Measurements from ENCODE around the gene PSME4. TPM values are rescaled to one million over a fixed set of nuclear protein-coding genes. Genes with fewer than 3 reads are reported as not detected.

The PSME4 gene
- total RNA-seq, 1 donor from 2014 or later, result 65.2 TPM

DNA sequence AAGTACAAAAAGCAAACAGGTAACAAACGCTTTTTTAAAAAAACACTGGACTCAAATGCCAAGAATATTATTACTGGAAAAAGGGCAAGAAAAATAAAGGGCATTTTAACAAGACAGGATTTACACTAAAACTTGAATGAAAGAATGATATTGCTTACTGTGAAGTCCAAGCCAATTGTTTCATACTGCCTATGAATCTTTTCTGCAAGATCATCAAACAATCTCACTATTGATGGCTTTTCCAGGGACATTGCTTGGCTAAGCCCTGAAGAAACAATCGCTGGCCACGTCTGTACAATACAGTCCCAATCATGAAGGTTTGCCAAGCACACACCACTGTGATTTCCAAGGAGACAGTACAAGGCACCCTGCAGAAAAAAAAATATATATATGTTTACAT is 69.6 kb downstream of the PSME4 start:
- intact Hi-C loops (cut with micrococcal nuclease), result no loop called here

- intact Hi-C loops (cut with micrococcal nuclease), result no loop called here
Measured at GRCh38 chr2:53896864-53897263, 73.9 kb downstream of the PSME4 start.

GRCh38 chr2:53886406-53887280 is 84.2 kb downstream of the PSME4 start:
- intact Hi-C loops (cut with micrococcal nuclease), result no loop called here

DNA sequence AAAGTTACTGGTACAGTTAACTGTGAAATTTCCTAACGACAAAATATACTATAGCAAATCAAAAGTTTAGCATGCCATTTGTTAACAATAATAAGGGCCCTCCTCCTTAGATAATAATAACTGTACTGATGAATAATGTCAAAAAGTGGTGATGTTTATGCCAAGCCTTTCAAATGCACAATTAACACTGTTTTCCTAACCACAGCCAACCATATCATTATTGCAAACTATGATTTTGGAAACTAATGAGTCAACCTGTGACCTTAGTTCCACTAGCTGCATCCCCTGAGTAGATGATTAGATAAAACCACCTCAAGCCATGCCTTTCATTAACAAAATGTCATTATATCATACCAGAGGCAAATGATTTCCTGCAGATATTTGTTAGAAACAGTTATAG is 85.9 kb downstream of the PSME4 start:
- intact Hi-C loops (cut with micrococcal nuclease), result no loop called here

DNA sequence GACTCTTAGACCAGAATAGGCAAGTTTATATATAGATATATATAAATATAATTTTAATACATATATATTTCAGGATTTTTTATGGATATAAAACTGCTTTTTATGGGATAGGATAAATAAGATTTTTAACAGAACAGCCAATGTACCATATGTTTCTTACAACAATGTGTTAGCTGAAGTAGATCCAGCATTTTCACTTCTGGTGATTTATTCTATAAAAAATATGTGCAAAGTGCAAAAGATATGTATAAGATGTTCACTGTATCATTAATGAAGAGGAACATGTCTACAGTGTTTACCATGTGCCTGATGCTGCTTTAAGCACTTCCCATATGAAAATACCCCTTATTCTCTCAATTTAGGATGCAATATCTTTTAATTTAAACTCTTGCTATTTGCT is 88.8 kb downstream of the PSME4 start:
- intact Hi-C loops (cut with micrococcal nuclease), result no loop called here

GRCh38 chr2:53881360-53881759 is 89.4 kb downstream of the PSME4 start:
- intact Hi-C loops (cut with micrococcal nuclease), result no loop called here

- intact Hi-C loops (cut with micrococcal nuclease), result no loop called here
Measured at GRCh38 chr2:53880756-53881155, 90.0 kb downstream of the PSME4 start.

DNA sequence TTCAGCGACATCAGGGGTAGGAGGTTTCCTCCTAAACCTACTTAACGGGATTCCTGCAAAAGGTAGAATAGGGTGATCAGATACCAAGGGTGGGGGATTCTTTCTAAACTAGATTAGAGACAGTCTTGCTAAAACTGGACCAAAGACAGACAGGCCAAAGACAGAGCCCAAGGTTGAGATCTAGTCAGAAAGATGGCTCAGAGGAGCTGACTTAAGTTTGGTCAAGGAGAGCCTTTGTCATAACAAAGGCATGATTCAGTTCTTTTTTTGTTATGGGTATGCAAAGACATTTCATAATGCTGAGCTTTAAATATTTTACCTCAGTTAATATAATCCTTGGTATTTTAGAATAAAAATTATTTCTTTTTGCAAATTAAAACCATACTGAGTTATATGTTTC is 93.2 kb downstream of the PSME4 start:
- intact Hi-C loops (cut with micrococcal nuclease), result no loop called here

DNA sequence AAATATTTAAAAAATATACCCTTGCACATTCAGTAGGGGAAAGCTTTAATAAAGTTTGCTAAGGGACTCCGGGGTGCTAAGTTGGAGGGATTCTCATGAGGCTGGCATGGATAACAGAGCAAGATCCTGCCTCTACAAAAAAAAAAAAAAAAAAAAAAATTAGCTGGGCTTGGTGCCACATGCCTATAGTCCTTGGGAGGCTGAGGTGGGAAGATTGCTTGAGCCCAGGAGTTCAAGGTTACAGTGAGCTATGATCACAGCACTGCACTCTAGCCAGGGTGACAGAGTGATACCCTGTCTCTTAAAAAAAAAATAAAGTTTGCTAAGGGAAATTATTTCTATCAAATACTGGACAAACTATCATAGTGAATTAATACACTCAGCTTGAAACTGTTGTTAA is 93.7 kb downstream of the PSME4 start:
- intact Hi-C loops (cut with micrococcal nuclease), result no loop called here

DNA sequence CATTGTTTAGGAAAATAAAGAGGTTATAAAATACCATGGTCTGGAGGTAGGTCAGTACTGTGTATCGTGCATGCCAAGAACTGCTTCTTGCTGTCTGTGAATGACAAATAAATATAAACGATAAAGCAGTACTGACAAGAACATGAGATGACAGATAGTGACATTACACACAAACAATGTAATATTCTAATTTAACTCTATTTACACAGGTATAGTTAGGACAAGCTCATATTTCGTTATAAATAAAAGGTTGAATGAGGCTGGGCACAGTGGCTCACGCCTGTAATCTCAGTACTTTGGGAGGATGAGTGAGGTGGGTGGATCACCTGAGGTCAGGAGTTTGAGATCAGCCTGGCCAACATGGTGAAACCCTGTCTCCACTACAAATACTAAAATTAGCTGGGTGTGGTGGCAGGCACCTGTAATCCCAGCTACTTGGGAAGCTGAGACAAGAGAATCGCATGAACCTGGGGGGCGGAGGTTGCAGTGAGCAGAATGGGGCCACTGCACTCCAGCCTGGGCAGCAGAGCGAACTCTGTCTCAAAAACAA is 96.3 kb downstream of the PSME4 start:
- intact Hi-C loops (cut with micrococcal nuclease), result no loop called here

GRCh38 chr2:53867773-53868172 is 103.0 kb downstream of the PSME4 start:
- intact Hi-C loops (cut with micrococcal nuclease), result no loop called here

- intact Hi-C loops (cut with micrococcal nuclease), result no loop called here
Measured at GRCh38 chr2:53867169-53867568, 103.6 kb downstream of the PSME4 start.

DNA sequence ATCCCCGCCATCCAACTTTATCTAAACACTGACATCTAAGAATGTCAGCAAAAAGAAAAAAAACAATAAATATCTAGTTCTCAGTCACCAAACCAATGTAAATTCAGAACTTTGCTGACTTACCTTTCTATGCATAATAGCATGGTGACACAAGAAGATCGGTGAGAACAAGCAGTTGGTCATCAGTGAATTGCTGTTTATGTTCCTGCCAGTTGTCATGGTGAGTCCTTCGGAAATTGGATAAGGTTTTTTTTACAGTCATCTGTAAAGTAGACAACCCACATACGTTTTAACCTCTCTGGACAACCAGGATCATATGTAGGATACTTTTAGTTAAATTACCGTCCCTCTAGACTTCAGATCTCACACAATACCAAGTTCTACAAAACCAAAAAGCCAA is 104.8 kb downstream of the PSME4 start:
- intact Hi-C loops (cut with micrococcal nuclease), result no loop called here

DNA sequence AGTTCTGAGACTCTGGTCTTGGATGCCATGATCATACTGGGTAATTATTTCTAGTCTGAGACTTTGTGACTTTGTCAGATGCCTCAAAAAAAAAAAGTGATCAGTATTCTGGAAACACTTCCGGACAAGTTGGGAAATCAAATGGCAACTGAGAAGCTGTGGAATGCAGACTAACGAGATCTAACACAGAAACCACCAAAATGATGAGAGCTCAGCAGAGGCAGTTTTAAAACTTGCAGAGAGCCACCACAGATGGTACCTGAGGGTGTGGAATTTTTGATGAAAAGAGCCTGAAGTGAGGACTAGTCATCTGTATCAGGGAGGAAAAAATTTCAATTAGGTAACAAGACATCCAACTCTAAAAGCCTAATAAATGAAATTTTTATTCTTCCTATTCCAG is 105.5 kb downstream of the PSME4 start:
- intact Hi-C loops (cut with micrococcal nuclease), result no loop called here

GRCh38 chr2:53863538-53864227 is 107.1 kb downstream of the PSME4 start:
- intact Hi-C loops (cut with micrococcal nuclease), result no loop called here

DNA sequence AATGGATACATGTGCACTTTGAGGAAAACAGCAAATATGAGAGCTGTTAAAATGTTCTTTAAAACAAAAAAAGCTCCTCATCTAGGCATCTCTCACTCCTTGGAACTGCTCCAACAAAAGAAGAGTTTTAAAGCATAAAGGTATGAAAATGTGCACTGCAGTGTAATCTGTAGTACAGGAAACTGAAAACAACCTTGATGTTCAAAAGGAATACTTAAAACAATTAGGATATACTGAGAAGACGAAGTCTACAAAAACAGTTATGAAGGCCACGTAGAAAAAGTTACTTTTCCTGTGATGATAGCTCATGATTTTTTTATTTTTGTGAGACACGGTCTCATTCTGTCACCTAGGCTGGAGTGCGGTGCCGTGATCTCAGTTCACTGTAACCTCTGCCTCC is 109.0 kb downstream of the PSME4 start:
- intact Hi-C loops (cut with micrococcal nuclease), result no loop called here

DNA sequence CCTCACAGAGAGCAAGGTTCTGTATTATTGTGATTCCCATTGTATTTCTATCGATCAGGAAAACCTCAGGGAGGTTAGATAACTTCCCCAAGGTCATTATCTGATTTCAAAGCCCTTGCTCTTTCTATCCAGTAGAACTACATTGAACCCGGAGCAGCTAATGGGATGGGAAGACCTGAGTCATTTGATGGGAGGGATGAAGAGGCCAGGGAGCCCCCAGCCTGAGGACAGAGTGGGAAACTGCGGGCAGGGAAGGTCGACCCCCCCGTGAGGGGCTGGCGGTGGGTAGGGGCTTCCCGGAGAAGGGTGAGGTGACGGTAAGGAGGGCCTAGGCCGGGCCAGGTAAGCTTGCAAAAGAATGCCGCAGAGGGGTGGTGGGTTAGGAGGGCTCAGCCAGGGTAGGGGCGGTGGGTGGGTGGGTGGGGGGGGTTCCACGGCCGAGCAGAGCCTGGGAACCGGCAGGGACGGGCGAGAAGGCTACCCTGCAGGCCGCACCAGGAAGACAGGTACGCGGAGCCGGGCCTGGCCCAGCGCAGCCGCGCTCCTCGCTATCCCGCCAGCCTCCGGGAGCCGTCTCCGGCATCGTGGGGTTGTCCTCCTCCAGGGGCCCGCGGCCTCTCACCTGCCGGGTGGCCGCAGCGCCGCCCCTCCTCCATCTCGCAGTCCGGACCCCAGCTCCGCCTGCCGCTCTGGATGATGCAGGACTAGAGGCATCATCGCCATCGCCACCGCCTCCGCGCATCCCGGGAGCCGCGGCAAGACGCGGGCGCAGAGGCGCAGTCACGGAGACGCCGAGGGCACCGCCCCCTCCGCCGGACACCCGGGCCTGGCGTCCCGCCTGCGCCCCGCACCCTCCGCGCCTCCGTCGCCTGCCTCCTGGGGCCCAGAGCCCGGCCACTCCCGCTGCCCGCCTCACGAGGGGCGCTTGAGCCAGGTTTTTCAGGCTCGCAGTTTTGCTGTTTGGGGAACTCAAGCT is 111.3 kb downstream of the PSME4 start, which contains the start of gene GPR75:
TSS of gene GPR75 (minus strand) at position 762 of the 976 bp plus-strand sequence. CDS start 5,211 bp downstream, outside the sequence.
- intact Hi-C loops (cut with micrococcal nuclease), result no loop called here

DNA sequence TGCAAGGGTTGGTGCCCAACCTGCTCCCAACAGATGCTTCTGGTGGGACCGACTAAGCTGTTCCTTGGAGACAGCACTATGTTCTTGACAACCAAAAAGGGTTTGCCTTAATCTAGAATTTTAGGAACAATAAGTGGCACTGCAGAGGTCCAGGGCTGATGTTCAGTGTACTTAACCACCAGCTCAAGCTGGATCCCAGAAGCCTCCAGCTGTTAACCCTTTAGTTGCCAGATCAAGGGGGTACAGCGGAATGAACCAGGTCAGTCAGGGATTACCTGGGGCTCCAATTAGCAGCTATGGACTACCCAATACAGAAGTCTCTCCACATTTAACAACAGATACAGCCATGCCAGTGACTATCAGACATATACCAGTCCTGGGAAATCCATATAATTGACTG is 114.5 kb downstream of the PSME4 start:
- intact Hi-C loops (cut with micrococcal nuclease), result no loop called here

DNA sequence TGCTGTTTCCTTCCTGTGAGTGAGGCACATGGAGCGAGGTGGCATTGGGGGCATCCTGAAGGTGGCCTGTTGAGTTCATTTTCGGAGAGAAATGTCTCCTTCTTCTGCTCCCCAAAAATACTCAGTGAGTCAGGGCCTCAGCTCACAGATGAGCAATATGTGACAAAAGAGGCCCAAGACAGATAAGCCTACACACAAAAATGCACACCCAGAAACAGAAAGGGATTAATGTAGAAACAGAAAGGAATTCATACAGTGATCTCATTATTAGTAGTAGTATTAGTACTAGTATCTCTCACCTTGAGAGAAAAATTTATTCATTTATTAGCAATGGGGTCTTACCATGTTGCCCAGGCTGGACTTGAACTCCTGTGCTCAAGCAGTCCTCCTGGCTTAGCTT is 116.1 kb downstream of the PSME4 start:
- intact Hi-C loops (cut with micrococcal nuclease), result no loop called here

- intact Hi-C loops (cut with micrococcal nuclease), result no loop called here
Measured at GRCh38 chr2:53852532-53852931, 118.3 kb downstream of the PSME4 start.
